GM19372 (cell line): ENCODE measurements around the gene TRERF1.

ENCODE experiments used
- ATAC-seq: cut with Tn5 transposase; IDR thresholded peaks from one replicate; pipeline ENCODE4 v1.9.1; 2021; ENCODE audit warnings: mild to moderate bottlenecking, low read depth, moderate library complexity; ENCODE audit not compliant: unreplicated experiment

The TRERF1 gene

DNA sequence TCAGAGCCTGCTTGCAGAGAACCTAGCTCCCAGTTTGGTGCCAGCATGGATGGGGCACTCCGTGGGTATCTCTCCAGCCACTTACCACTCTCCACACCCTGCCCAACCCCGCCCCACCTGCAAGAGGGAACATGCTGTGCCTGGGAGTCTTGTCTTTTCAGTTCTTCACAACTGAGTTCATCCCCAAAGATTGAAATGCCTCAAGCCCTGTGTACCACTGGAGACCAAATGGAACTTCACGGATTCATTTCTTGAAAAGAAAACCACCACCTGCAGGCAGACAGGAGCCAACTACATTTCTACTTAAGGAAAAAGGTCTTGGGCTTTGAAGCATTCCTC is 50.1 kb downstream of the TRERF1 start:
- no peak for ATAC-seq

DNA sequence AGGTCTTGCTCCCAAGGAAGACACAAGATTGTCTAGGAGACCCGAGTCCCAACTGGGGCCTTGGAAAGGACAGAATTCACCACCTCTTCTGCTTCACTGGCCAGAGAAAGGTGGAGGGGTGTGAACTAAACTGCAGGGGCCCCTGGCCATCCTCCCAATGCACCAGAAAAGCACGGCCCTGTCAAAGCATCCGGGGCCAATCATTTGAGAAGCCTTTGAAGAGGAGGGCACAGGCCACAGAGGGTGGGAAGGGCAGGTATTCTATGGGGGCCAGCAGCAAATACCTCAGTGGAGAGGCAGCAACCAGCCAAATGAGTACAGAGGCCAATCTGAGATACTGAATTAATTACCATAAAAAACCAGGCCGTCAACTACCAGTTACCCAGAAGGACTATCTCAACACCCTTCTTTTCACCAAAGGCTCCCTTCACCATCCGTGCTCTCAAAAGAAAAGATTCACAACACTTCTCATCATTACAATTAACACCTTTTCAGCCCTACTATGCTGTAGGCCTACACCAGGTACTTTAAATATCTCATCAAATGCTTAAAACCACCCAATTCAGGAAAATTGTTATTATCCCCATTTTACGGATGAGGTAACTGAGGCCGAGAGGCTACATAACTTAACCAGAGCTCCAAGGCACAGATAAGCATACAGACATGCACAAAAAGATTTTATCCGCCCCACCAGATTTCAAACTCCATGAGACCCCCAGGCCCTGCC is 50.7 kb downstream of the TRERF1 start:
- no peak for ATAC-seq

DNA sequence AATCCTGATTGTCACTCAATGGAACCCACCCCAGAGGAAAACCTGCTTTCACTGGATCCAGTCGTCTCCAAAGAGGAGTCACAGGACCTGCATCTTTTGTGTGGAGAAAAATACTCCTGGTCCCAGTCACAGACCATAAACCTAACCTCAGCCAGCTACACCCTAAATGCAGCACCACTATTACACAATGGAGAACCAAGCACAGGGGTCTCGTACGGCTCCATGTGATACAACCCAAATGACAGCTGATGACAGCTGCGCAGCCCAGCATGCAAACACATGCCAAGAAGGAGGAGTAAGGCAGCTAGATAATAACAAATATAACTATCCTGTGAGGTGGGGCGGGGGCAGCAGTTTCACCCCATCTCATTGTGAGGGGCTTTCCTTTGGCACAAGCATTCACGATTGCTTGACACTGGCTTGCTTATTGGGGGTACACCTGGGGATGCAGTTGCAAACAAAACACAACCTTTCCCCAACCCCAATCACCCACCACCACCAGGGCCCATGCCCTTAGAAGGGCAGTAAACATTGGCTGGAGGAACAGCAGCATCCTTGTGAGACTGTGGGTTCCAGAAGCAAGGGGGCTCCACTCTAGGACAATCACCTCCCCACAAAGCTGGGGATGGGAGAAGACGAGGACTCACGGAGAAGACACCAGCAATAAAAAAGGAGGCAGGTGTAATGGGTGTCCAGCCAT is 51.5 kb downstream of the TRERF1 start:
- no peak for ATAC-seq

DNA sequence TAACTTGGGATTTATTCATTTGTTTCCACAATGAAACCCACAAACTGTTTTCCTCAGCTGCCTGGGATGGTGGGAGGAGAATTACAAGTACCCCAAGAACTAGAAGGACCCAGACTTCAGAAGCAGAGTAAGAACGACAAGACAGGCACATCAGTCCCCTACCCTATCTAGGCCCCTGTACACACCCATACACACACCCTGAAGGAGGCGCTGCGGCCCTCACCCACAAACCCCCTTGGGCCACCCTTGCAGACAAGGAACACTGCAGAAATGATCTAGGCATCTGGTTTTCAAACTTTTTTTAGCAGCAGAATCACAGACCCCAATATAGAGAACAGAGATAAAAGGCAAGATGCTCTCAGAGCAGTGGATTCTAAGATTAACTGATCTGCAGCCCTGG is 55.0 kb downstream of the TRERF1 start:
- ATAC-seq, result no peak

GRCh38 chr6:42394881-42395620 is 56.7 kb downstream of the TRERF1 start:
- ATAC-seq, result no peak

GRCh38 chr6:42394151-42394550 is 57.6 kb downstream of the TRERF1 start:
- ATAC-seq, result no peak

DNA sequence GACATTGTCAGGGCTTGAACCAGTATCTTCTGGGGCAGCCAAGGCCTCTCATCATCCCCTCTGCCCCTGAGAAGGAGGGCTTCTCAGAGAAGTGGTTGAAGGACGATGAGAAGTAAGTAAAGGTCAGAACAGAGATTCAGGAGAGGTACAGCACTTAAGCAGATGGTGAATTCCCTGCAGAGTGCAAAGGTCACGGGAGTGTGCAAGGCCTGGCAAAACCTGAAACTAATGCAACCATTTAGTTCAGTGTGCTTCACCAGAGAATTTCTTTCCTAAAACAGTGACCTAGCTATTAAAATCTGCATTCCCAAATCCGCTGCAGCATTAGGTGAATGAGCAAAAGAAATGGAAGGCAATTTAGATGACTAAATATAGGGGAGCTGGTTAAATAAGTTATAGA is 58.4 kb downstream of the TRERF1 start:
- no peak for ATAC-seq

DNA sequence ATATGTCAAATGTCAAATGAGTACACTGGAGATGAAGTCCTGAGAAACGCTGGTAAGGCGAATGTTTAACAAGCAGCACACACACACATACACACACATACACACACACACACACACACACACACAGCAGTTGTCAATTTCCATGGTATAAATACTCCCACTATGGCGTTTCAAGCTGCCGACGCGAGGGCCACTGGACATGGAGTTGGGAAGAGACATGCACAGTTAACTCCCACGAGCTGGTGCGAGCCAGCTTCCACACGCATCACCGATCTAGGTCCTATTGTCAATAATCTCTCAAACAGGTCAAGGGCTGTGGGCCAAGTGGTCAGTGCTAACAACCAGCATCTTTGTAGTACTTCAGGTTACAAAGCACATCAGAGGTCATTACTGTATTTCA is 58.9 kb downstream of the TRERF1 start:
- no peak for ATAC-seq

GRCh38 chr6:42391441-42391840 is 60.3 kb downstream of the TRERF1 start:
- no peak for ATAC-seq

- ATAC-seq, result no peak
These were observed 61.3 kb downstream of the TRERF1 start for GRCh38 chr6:42390228-42390934.

DNA sequence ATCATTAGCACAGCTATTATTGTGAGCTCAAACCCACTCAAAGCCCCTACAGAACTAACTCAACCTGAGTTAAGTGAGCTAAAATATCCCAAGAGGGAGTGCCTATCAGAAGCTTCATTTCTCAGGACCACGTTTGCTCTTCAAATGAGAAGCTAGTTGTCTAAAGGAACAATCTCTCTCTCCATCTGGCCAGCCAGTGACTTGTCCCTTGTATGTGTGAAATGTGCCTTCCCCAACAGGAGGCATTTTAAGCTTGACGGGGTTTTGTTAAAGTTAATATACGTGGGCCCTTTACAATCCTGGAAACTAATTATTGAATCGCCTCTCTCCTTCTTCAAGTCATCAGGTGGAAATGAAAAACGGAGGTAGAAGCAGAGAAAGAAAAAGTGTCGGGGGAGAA is 62.0 kb downstream of the TRERF1 start:
- no peak for ATAC-seq

DNA sequence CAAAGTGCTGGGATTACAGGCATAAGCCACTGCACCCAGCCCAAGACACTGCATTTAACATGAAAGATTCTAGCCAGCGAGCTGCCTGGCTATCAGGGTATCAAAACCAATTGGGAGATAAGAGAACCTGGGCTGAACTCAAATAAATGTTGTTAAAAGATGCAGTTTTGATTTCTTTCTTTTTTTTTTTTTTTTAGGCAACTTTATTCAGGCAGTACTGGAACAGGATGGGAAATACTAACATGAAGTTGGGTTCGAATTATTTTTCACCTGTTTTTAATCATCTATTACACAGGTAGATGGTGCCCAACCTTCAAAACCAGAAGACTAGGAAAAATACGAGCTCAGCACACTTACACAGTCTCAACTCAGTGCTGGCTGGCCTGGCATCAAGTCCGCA is 63.7 kb downstream of the TRERF1 start:
- no peak for ATAC-seq

DNA sequence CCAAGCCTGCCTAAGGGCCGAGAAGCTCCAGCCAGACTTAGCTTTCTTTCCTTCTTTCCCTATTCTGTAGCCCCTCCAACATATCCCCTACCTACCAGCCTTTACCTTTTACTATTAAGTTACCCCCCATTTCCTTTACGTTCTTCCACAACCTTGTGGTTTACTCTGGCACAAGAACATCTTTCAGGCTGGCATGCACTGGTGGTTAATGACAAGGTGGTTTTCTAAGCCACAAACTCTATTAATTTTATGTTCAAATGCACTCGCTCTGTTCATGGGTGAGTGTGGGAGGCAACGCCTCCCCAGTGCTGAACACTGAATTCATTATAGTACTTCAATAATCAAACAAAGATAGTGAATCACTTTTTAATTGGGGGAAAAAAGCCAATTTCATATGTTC is 64.4 kb downstream of the TRERF1 start:
- no peak for ATAC-seq

- ATAC-seq, result no peak
These were observed 66.4 kb downstream of the TRERF1 start for GRCh38 chr6:42385339-42385738.

DNA sequence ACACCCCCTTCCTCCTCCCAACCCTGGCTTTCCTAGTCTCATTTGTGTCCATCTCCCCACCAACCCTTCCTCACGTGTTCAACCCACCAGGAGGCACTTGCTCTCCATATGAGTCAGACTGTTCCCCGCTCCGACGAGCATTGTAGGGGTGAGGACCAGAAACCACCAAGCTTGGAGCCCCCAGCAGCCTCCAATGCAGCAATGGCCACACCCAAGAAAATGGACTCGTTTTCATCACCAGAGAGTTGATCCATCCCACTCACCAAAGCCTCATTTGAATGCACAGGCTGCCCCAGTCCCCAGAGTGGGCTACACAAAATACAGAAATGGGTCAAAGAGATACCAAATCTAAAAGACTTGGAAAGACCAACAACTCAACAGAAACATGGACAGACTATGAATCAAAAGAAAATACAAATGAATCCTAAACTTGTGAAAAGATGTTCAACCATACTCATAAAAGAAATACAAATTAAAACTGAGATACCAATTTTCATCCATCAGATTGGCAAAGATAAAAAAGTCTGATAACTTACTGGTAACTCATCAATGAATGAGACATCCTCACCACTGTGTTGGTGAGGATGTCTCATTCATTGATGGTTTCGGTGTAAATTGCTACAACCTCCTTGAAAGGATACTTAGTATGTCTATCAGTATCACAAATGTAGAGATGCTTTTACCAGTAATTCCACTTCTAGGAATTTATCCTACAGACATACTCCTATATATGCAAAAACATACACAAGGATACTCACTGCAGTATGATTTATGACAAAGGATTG is 68.1 kb downstream of the TRERF1 start:
- no peak for ATAC-seq

DNA sequence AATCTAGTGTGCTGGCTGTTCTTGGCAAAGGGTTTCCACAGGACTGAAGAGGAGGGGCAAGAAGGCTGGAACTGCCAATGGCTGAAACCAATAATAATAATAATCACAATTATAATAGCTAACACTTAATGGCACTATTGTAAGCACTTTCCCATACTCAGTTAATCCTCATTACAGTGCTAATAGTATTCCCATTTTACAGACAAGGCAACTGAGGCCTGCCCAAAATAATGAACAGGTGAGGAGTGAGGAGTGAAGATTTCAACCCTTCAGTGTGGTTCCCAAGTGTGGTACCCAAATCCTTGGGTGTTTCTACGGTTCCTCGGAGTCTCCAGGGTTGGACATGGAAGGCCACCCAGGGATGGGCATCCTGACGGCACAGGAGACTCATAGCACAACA is 69.9 kb downstream of the TRERF1 start:
- ATAC-seq, result no peak

GRCh38 chr6:42380228-42380979 is 71.3 kb downstream of the TRERF1 start:
- no peak for ATAC-seq

- no peak for ATAC-seq
These were observed 73.2 kb downstream of the TRERF1 start for GRCh38 chr6:42378536-42378935.

GRCh38 chr6:42378125-42378524 is 73.6 kb downstream of the TRERF1 start:
- no peak for ATAC-seq
